ENCODE measurements around the gene HDAC4. TPM values are rescaled to one million over a fixed set of nuclear protein-coding genes. Genes with fewer than 3 reads are reported as not detected.

HDAC4 gene
- total and polyA plus RNA-seq, 7 donors: 7.9 to 329 (median 129) TPM

DNA sequence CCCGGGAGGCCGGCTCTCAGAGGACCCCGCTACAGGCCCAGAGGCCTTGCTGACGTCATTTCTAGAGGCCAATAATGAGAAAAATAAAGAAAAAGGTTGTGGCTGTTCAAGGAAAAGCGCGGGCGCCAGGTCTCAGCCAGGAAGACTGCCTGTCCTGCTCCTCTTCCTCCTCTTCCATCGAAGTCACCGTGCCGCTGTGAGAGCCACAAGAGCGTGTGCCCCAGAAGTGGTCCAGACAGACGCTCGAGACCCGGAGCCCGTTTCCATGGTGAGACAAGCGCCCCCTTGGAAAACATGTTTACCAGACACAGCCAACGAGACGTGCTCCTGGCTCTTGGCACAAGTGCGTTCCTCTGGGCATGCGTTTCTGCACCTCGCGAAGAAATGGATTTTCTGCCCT, 210.5 kb downstream of the HDAC4 start:
- DNase-seq (peak in 1 of 2 donors; percentile 44), ATAC-seq (no peak)
- peaks cover 3% of the 10 kb centered on the region for H3K9me3 ChIP-seq
- WGBS, 3 donors: 89 to 91% (median 91%) methylated on average over 22 of the region's 22 CpGs
- peaks cover 30% of the 10 kb centered on the region for H3K4me1 ChIP-seq
- H3K27me3 ChIP-seq (ENCODE audit: insufficient read depth in 3 of 3, low read length in 2 of 3): no peaks in the 10 kb centered on the region
- no peak overlapping the region for H3K27ac ChIP-seq
- peaks cover 0 to 64% of the 10 kb centered on the region in 2 donors for H3K36me3 ChIP-seq (ENCODE audit: insufficient read depth in 1 of 2, low read depth in 1 of 2)
- no peak overlapping the region for H3K4me3 ChIP-seq
- TF ChIP-seq, protein P1, sequence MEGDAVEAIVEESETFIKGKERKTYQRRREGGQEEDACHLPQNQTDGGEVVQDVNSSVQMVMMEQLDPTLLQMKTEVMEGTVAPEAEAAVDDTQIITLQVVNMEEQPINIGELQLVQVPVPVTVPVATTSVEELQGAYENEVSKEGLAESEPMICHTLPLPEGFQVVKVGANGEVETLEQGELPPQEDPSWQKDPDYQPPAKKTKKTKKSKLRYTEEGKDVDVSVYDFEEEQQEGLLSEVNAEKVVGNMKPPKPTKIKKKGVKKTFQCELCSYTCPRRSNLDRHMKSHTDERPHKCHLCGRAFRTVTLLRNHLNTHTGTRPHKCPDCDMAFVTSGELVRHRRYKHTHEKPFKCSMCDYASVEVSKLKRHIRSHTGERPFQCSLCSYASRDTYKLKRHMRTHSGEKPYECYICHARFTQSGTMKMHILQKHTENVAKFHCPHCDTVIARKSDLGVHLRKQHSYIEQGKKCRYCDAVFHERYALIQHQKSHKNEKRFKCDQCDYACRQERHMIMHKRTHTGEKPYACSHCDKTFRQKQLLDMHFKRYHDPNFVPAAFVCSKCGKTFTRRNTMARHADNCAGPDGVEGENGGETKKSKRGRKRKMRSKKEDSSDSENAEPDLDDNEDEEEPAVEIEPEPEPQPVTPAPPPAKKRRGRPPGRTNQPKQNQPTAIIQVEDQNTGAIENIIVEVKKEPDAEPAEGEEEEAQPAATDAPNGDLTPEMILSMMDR (IDR thresholded peaks at IDR 0.05): no peak
- intact Hi-C loops (cut with DNase I): no loop called here

DNA sequence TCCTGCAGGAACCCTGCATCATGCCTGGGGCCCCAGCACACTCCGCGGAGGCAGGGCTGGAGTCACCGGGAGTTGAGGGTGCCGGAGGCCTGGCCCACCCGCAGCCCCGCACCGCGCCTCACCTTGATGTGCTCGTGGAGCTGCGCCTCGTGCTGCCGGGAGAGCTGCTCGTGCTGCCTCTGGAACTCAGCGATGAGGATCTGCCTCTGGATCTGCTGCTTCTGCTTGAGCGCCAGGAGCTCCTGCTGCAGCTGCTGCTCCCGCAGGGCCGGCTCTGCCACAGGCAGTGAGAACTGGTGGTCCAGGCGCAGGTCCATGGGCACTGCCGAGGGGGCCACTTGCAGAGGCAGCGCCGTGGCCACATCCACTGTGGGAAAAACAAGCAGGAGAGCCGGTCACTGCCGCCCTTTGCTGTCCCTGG, 211.1 kb downstream of the HDAC4 start:
- Histone ChIP-seq H3K4me3 (no peak overlapping the region), H3K27ac (no peak overlapping the region), H3K27me3 (ENCODE audit: insufficient read depth in 3 of 3, low read length in 2 of 3) (no peaks in the 10 kb centered on the region), H3K4me1 (peaks cover 23% of the 10 kb centered on the region), H3K36me3 (ENCODE audit: insufficient read depth in 1 of 2, low read depth in 1 of 2) (peaks cover 0 to 61% of the 10 kb centered on the region in 2 donors), H3K9me3 (peaks cover 3% of the 10 kb centered on the region)
- DNase-seq (peak in 1 of 2 donors; percentile 47), ATAC-seq (no peak)
- TF ChIP-seq, protein P1 (IDR thresholded peaks at IDR 0.05): no peak
- WGBS, 3 donors: 99 to 100% (median 99%) methylated on average over 23 of the region's 23 CpGs
- intact Hi-C loops (cut with DNase I): no loop called here

DNA sequence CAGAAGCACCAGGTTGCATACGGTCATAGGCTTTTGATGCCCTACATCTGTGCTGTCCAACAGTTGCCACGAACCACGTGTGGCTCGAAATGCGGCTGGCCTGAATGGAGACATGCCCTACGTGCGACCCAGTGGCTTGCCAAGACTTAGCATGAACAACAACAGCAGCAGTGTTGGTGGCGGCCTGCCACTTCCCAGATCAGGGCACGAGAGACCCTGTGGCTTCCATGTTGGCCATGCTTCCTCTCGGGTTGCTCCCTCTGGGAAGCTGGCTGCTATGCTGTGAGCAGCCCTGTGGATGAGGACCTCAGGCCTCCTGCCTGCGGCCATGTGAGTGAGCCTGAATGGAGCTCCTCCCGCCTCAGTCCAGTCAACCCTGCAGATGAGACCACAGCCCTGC, 212.3 kb downstream of the HDAC4 start:
- TF ChIP-seq, protein P1 (IDR thresholded peaks at IDR 0.05): no peak
- 80 to 95% (median 92%) methylated on average over 12 of the region's 12 CpGs for WGBS, 3 donors
- no peak for DNase-seq

DNA sequence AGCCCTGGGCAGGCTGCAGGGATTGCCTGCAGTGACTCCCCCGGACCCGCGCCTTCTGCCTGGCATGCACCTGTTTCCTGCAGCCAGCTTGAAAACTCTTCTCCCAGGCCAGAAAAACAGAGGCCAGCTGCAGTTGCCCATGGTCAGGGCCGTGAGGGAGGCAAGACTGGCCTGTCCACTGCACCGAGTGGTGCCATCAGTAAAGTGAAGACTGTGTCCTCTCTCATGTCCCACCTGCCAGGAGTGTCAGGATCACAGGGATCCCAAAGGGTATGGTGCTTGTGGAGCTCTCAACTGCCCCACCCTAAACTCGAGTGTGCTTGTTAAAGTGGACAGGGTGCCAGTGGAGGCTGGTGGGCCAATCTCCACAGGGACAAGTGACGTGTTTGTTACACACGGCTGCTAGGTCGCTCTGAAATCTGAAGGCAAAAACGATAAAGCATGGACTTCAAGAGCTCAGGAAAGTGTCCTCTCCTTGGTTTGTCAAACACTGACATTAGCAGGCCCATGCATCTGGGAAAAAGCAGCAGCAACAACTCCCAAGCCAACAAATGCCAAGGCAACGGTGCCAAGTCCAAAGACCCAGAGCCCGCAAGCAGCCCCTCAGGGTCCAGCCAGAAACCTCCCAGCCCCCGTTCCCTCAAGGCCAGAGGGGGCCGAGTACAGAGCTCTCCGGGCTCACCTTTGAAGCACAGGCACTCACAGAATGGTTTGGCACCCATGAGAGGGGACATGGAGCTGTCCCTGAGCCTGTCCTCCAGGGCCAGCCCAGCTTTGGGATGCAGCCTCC, 213.2 kb downstream of the HDAC4 start:
- Histone ChIP-seq H3K4me1 (peaks cover 7% of the 10 kb centered on the region), H3K27me3 (ENCODE audit: insufficient read depth in 3 of 3, low read length in 2 of 3) (no peaks in the 10 kb centered on the region), H3K9me3 (peaks cover 3% of the 10 kb centered on the region), H3K4me3 (no peak overlapping the region), H3K36me3 (ENCODE audit: insufficient read depth in 1 of 2, low read depth in 1 of 2) (peaks cover 0 to 71% of the 10 kb centered on the region in 2 donors), H3K27ac (peak overlapping the region; percentile 46)
- intact Hi-C loops (cut with DNase I): no loop called here
- TF ChIP-seq, protein P1 (IDR thresholded peaks at IDR 0.05): no peak
- ATAC-seq (peak in 2 of 4 donors; percentile 9 to 14), DNase-seq (no peak)
- WGBS, 3 donors: 68 to 86% (median 70%) methylated on average over 15 of the region's 15 CpGs

More for the DNA sequence above, 212.3 kb downstream of the HDAC4 start:
- H3K27ac ChIP-seq: no peak overlapping the region
- H3K36me3 ChIP-seq (ENCODE audit: insufficient read depth in 1 of 2, low read depth in 1 of 2): peaks cover 0 to 63% of the 10 kb centered on the region in 2 donors
- peak; percentile 20 to 52 (median 38) for ATAC-seq
- H3K27me3 ChIP-seq (ENCODE audit: insufficient read depth in 3 of 3, low read length in 2 of 3): no peaks in the 10 kb centered on the region
- H3K9me3 ChIP-seq: peaks cover 3% of the 10 kb centered on the region
- intact Hi-C loops (cut with DNase I): no loop called here
- peaks cover 16% of the 10 kb centered on the region for H3K4me1 ChIP-seq
- H3K4me3 ChIP-seq: no peak overlapping the region

Data from psoas muscle (tissue), 8 donors.